H1 (cell line): ENCODE measurements around the gene NCOA6. TPM values are rescaled to one million over a fixed set of nuclear protein-coding genes. Genes with fewer than 3 reads are reported as not detected.

ENCODE experiments used
- EZH2 ChIP-seq: fragments of 200-600 bp; sonication (generic); IDR thresholded peaks from 2 replicates; pipeline ENCODE4 v1.7.1; 2012; ENCODE audit warnings: low read depth, mild to moderate bottlenecking, moderate library complexity, low read length, inconsistent platforms; ENCODE audit not compliant: severe bottlenecking
- polyA plus RNA-seq, 7 experiments: library from polyadenylated mRNA; depleted of rRNA in 3 of 7; stranded (reverse) in 5 of 7; unstranded in 2 of 7; fragments of >200 nt in 5 of 7; fragments of 200-250 nt in 2 of 7; gene quantifications; 1 replicate in 5 of 7; 2 replicates in 1 of 7; 4 replicates in 1 of 7; pipeline versions ENCODE4 v1.2.1 to v1.2.3, GENCODE V29; 2011 to 2013; ENCODE audit warnings: missing spikeins in 2 of 7, mixed read lengths in 2 of 7
- total RNA-seq: library from RNA; stranded (reverse); fragmentation: NEBNext Ultra II Directional; extraction: Animal tissue kit (Norgen Biotek cat#: 25700); gene quantifications from 2 replicates; pipeline ENCODE4 v1.2.1, GENCODE V29; 2021

NCOA6 gene
- total and polyA plus RNA-seq, 2 of the 8 experiments (the other 6 are each of a cell fraction or from before 2014, with no cell fraction given), result 9.0 to 9.5 TPM

GRCh38 chr20:34708621-34709043 lies 116.8 kb downstream of the NCOA6 start (continued):
- TF ChIP-seq EZH2, result no peak
